Endothelial cell of umbilical vein (primary cell): ENCODE data around the gene ANKRD39. TPM values are rescaled to one million over a fixed set of nuclear protein-coding genes. Genes with fewer than 3 reads are reported as not detected.

Experiments
- BruUV-seq: library from RNA; stranded (reverse); fragments of 400-500 nt; replicated peaks from 2 replicates; lab custom pipeline; 2021; lab: Mats Ljungman, UMichigan
- CTCF ChIA-PET: fragments of 300-600, 350-600 bp; sonication (Branson Sonifier 250); formaldehyde crosslinking; loops from one replicate; lab custom pipeline; 2021; ENCODE audit warnings: antibody characterized with exemption, inconsistent platforms; lab: Charles Lee
- POLR2A ChIA-PET: fragments of 300-600, 350-600 bp; sonication (Branson Sonifier 250); formaldehyde crosslinking; loops from one replicate; lab custom pipeline; 2021; ENCODE audit warnings: antibody characterized with exemption, inconsistent platforms; lab: Charles Lee
- DNase-seq: peaks from one replicate; pipeline ENCODE4 v3.0.0-alpha.2; 2011; ENCODE audit warnings: low read depth, low spot score
- FAIRE-seq: peaks from 2 replicates; lab custom pipeline; 2011; peaks lifted over from hg19 to GRCh38; lab: Jason Lieb, UNC
- H2AFZ ChIP-seq: 2 replicates; pipeline ENCODE4 v1.6.0; 2012; ENCODE audit warnings: low read depth, low read length, control low read depth, inconsistent platforms
- H3K27ac ChIP-seq: 2 replicates; pipeline ENCODE4 v1.5.1; 2011; ENCODE audit warnings: low read depth, mild to moderate bottlenecking, control low read depth, low read length, moderate library complexity; ENCODE audit not compliant: insufficient read depth
- H3K27me3 ChIP-seq, 2 experiments: 2 replicates each; pipeline versions ENCODE4 v1.6.0 to v1.6.1; 2011; ENCODE audit warnings: low read length in 2 of 2, mixed read lengths in 1 of 2; ENCODE audit not compliant: control insufficient read depth in 2 of 2, insufficient read depth in 2 of 2
- H3K36me3 ChIP-seq, 2 experiments: 2 replicates in 1 of 2; 3 replicates in 1 of 2; pipeline ENCODE4 v1.5.1; 2011; ENCODE audit warnings: low read length in 2 of 2, mild to moderate bottlenecking in 1 of 2, moderate library complexity in 1 of 2; ENCODE audit not compliant: control insufficient read depth in 2 of 2, insufficient read depth in 2 of 2; ENCODE audit errors: extremely low read depth in 1 of 2
- H3K4me1 ChIP-seq: 3 replicates; pipeline ENCODE4 v1.5.1; 2011; ENCODE audit warnings: mild to moderate bottlenecking, low read length; ENCODE audit not compliant: control insufficient read depth, insufficient read depth; ENCODE audit errors: extremely low read depth
- H3K4me2 ChIP-seq: 2 replicates; pipeline ENCODE4 v1.6.1; 2011; ENCODE audit warnings: low read length, control low read depth, mixed read lengths; ENCODE audit not compliant: insufficient read depth
- H3K4me3 ChIP-seq, 3 experiments: fragments of 200-600 bp in 1 of 3; sonication (generic), shearing (Covaris generic) in 1 of 3; replicated peaks in 1 of 3; 2 replicates each; pipeline ENCODE4 v1.5.1; 2011 to 2016; ENCODE audit warnings: control low read depth in 3 of 3, low read length in 3 of 3, mild to moderate bottlenecking in 2 of 3, inconsistent platforms in 1 of 3, low read depth in 1 of 3, moderate library complexity in 1 of 3; ENCODE audit not compliant: insufficient read depth in 1 of 3
- H3K79me2 ChIP-seq: 2 replicates; pipeline ENCODE4 v1.6.0; 2012; ENCODE audit warnings: low read length, inconsistent platforms; ENCODE audit not compliant: control insufficient read depth, insufficient read depth
- H3K9ac ChIP-seq: replicated peaks from 2 replicates; pipeline ENCODE3; 2011; ENCODE audit warnings: low read length, control low read depth; ENCODE audit not compliant: insufficient read depth; ENCODE audit errors: extremely low read depth
- H3K9me1 ChIP-seq: replicated peaks from 3 replicates; pipeline ENCODE4 v1.6.0; 2011; ENCODE audit warnings: mild to moderate bottlenecking, low read length; ENCODE audit not compliant: control insufficient read depth, insufficient read depth; ENCODE audit errors: extremely low read depth
- H3K9me3 ChIP-seq: replicated peaks from 2 replicates; pipeline ENCODE4 v1.5.1; 2012; ENCODE audit warnings: low read length, inconsistent platforms; ENCODE audit not compliant: control insufficient read depth, insufficient read depth
- H4K20me1 ChIP-seq: replicated peaks from 2 replicates; pipeline ENCODE3; 2011; ENCODE audit warnings: mild to moderate bottlenecking, low read length; ENCODE audit not compliant: control insufficient read depth, insufficient read depth; ENCODE audit errors: extremely low read depth
- EZH2 ChIP-seq: IDR thresholded peaks from 2 replicates; pipeline ENCODE4 v1.6.1; 2012; ENCODE audit warnings: borderline replicate concordance, low read depth, mild to moderate bottlenecking, moderate library complexity, low read length, inconsistent platforms; ENCODE audit not compliant: severe bottlenecking
- FOS ChIP-seq: IDR thresholded peaks from 2 replicates; pipeline ENCODE4 v1.6.1; 2011; ENCODE audit warnings: mild to moderate bottlenecking, low read length, moderate library complexity, borderline replicate concordance; ENCODE audit not compliant: insufficient read depth
- GATA2 ChIP-seq: IDR thresholded peaks from 2 replicates; pipeline ENCODE4 v1.7.0; 2011; ENCODE audit warnings: low read depth, mild to moderate bottlenecking, moderate library complexity, mixed read lengths, low read length; ENCODE audit not compliant: insufficient read length, insufficient read depth
- JUN ChIP-seq: IDR thresholded peaks from 2 replicates; pipeline ENCODE4 v1.6.1; 2011; ENCODE audit warnings: borderline replicate concordance, low read depth; ENCODE audit not compliant: insufficient read length, insufficient read depth
- MYC ChIP-seq: IDR thresholded peaks from one replicate; pipeline ENCODE4 v1.6.1; 2011; ENCODE audit warnings: mild to moderate bottlenecking, low read depth, low read length
- POLR2A ChIP-seq: IDR thresholded peaks from 2 replicates; pipeline ENCODE4 v1.6.1; 2012; ENCODE audit warnings: low read depth, mild to moderate bottlenecking, control low read depth, low read length
- POLR2AphosphoS5 ChIP-seq: IDR thresholded peaks from 2 replicates; pipeline ENCODE4 v1.6.1; 2012; ENCODE audit warnings: low read depth, mild to moderate bottlenecking, control low read depth, low read length, moderate library complexity; ENCODE audit not compliant: insufficient read depth
- dilution Hi-C: fragments of 300-500 bp; cut with MboI; formaldehyde crosslinking; loops from one replicate; pipeline ENCODE4 v1.15.0; 2019; ENCODE audit warnings: low sequenced_read_pairs; ENCODE audit not compliant: extremely low pct_ligation_motif_present
- intact Hi-C: fragments of 100-400 bp; cut with micrococcal nuclease; formaldehyde crosslinking; loops from one replicate; pipeline ENCODE4 v1.10.0; 2022
- polyA plus RNA-seq, 4 experiments: library from polyadenylated mRNA; depleted of rRNA in 3 of 4; stranded (reverse) in 3 of 4; unstranded in 1 of 4; fragments of >200 nt; gene quantifications; 2 replicates each; pipeline versions ENCODE4 v1.2.1 to v1.2.3, GENCODE V29; 2011 to 2012; ENCODE audit warnings: missing spikeins in 1 of 4
- total RNA-seq: library from RNA; stranded (reverse); gene quantifications from 2 replicates; pipeline ENCODE4 v1.2.3, GENCODE V29; 2021
- TF ChIP-seq, protein P1 (sequence below): IDR thresholded peaks from 2 replicates; pipeline ENCODE4 v1.6.1; 2011; ENCODE audit not compliant: insufficient read depth, insufficient read length

Gene ANKRD39
- total and polyA plus RNA-seq, 2 donors (not counting 3 experiments of a cell fraction or from before 2014, with no cell fraction given) = 14.7 to 17.9 TPM

- intact Hi-C loops (no loop called here), dilution Hi-C loops (no loop called here)
- Histone ChIP-seq H3K36me3 (peaks cover 2 to 38% of the 10 kb centered on the region in 2 experiments), H3K9ac (no peak overlapping the region), H4K20me1 (no peaks in the 10 kb centered on the region), H3K27me3 (no peaks in the 10 kb centered on the region), H3K4me1 (no peaks in the 10 kb centered on the region), H3K4me3 (no peak overlapping the region), H3K4me2 (no peak overlapping the region), H3K79me2 (no peaks in the 10 kb centered on the region), H3K27ac (no peak overlapping the region), H2AFZ (no peak overlapping the region), H3K9me1 (no peaks in the 10 kb centered on the region), H3K9me3 (no peaks in the 10 kb centered on the region)
- ChIA-PET CTCF (no interaction called here), POLR2A (no interaction called here)
- DNase-seq (no peak), FAIRE-seq (no peak)
- TF ChIP-seq POLR2A = no peak
- TF ChIP-seq EZH2 = no peak
- no peak for TF ChIP-seq MYC
- no peak for TF ChIP-seq GATA2
- no peak for TF ChIP-seq POLR2AphosphoS5
- TF ChIP-seq, protein P1, sequence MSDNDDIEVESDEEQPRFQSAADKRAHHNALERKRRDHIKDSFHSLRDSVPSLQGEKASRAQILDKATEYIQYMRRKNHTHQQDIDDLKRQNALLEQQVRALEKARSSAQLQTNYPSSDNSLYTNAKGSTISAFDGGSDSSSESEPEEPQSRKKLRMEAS = no peak
- BruUV-seq = no TSS peak
These were observed 29.4 kb downstream of the ANKRD39 start for GRCh38 chr2:96828436-96828835.

DNA sequence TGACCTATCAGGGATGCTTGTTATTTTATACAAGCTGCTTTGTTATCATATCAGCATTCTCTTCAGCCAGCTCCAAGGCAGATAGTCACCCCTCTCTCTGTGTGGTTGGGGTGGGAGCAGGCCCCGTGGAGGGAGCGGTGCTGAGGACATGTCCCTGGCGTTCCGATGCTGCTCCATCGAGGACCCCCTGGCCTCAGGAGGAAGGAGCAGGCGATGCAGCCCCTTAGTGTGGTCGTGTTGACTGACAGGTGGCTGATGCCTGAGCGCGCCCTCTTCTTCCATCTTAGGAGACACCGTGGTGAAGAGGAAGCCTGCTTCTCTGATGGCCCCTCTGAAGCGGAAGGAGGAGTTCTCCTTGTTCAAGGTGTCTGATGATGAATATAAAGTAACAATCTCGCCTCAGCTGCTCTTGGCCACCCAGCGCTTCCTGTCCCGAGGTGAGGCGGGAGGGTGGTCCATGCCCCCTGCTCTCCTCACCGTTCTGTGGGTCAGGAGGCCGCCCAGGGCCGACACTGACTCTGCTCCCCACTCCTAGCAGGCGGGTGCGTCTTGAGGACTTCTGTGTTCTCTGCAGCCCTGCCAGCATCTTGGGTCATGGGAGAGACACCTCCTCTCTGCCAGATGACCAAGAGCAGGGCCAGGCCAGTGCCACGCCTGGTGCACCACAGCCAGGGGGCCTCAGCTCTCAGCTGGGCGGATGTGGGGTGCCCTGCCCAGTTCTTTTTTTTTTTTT, 31.1 kb downstream of the ANKRD39 start:
- Histone ChIP-seq H3K9me1 (no peaks in the 10 kb centered on the region), H3K9ac (no peak overlapping the region), H3K36me3 (peaks cover 2 to 27% of the 10 kb centered on the region in 2 experiments), H3K4me3 (no peak overlapping the region), H3K4me1 (no peaks in the 10 kb centered on the region), H4K20me1 (no peaks in the 10 kb centered on the region), H3K27ac (no peak overlapping the region), H3K4me2 (no peak overlapping the region), H3K27me3 (no peaks in the 10 kb centered on the region), H3K9me3 (no peaks in the 10 kb centered on the region), H2AFZ (no peak overlapping the region), H3K79me2 (no peaks in the 10 kb centered on the region)
- ChIA-PET POLR2A (no interaction called here), CTCF (no interaction called here)
- FAIRE-seq (no peak), DNase-seq (no peak)
- intact Hi-C loops = no loop called here
- dilution Hi-C loops = no loop called here
- no TSS peak for BruUV-seq
- TF ChIP-seq EZH2 (no peak), JUN (no peak), POLR2A (no peak), FOS (no peak), GATA2 (no peak)
